ENCODE data around the gene RAB3IL1.
A peak's percentile ranks its signal among the peaks of the same experiment; 100 is the strongest.
"Not testable (repeated sequence)": the region's sequence is repeated elsewhere in the genome, so short reads cannot be mapped to it uniquely, and the experiment has no call there.

The RAB3IL1 gene

DNA sequence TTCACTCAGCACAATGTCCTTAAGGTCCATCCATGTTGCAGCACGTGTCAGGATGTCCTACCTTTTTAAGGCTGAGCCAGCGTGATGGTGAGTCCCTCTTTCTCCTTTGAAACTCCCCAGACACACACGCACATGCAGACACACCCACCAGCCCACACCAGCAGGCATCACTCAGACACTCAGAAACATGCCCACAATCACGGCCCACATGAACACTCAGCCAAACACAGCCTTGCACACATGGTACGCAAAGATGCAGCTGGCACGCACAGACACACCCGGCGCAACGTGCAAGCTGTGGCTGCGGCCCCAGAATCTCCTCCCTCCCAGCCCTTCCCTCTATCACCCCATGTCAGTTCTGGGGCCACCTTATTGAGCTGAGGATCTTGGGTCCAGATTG lies 34.0 kb downstream of the RAB3IL1 start:
- H3K4me1 ChIP-seq (ENCODE audit: control insufficient read depth in 1 of 2, insufficient read depth in 2 of 2, low read length in 2 of 2) = peaks cover 0 to 8% of the 10 kb centered on the region in 2 experiments
- no peak overlapping the region for H3K4me2 ChIP-seq (ENCODE audit: low read length)
- H3K27me3 ChIP-seq (ENCODE audit: insufficient read depth, low read length) = no peaks in the 10 kb centered on the region
- H4K8ac ChIP-seq (ENCODE audit: low read depth, low read length) = no peak overlapping the region
- no peak overlapping the region for H3K4me3 ChIP-seq (ENCODE audit: low read depth, low read length)
- no peaks in the 10 kb centered on the region for H3K79me1 ChIP-seq (ENCODE audit: low read length)
- H4K91ac ChIP-seq (ENCODE audit: low read depth, low read length) = no peak overlapping the region
- H2AK5ac ChIP-seq (ENCODE audit: low read length) = no peak overlapping the region
- no peak overlapping the region for H3K18ac ChIP-seq (ENCODE audit: low read length)
- H3K36me3 ChIP-seq (ENCODE audit: control insufficient read depth in 1 of 2, insufficient read depth in 2 of 2, low read length in 2 of 2) = peaks cover 3% of the 10 kb centered on the region in 2 experiments
- H3K23ac ChIP-seq (ENCODE audit: low read length) = no peak overlapping the region
- no peak overlapping the region for H2BK12ac ChIP-seq (ENCODE audit: low read length)
- H3K14ac ChIP-seq (ENCODE audit: low read length) = no peak overlapping the region
- H2AFZ ChIP-seq (ENCODE audit: insufficient read depth, low read length, poor library complexity) = no peak overlapping the region
- H2BK120ac ChIP-seq (ENCODE audit: insufficient read depth, low read length, poor library complexity) = no peak overlapping the region
- no CpG with 5 or more reads among the region's 10 CpGs for WGBS (ENCODE audit: extremely low coverage, insufficient coverage, insufficient read length)
- no peak overlapping the region for H3K27ac ChIP-seq (ENCODE audit: low read depth, low read length)
- H3K9me3 ChIP-seq (ENCODE audit: insufficient read depth, low read depth, low read length) = peaks cover 4% of the 10 kb centered on the region
- no peak for DNase-seq
- H3K4ac ChIP-seq (ENCODE audit: low read depth, low read length) = no peak overlapping the region
- no peak overlapping the region for H4K12ac ChIP-seq (ENCODE audit: low read depth, low read length)
- H2BK5ac ChIP-seq (ENCODE audit: low read depth, low read length, poor library complexity) = no peak overlapping the region
- H3K9ac ChIP-seq (ENCODE audit: low read length) = no peak overlapping the region
- H3K79me2 ChIP-seq (ENCODE audit: control insufficient read depth, insufficient read depth, low read length, poor library complexity) = no peaks in the 10 kb centered on the region

DNA sequence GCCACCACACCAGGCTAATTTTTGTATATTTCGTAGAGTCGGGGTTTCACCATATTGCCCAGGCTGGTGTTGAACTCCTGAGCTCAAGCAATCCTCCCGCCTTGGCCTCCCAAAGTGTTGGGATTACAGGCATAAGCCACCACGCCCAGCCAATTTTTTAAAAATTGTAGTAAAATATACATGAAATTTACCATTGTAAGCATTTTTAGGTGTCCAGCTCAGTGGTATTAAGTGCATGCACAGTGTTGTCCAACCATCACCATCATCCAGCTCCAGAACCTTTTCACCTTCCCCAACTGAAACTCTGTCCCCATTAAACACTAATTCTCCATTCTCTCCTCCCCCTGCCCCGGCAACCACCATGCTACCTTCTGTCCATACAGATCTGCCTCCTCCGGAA lies 34.5 kb downstream of the RAB3IL1 start:
- Histone ChIP-seq H2AK5ac (ENCODE audit: low read length) (no peak overlapping the region), H4K8ac (ENCODE audit: low read depth, low read length) (no peak overlapping the region), H3K23ac (ENCODE audit: low read length) (no peak overlapping the region), H4K91ac (ENCODE audit: low read depth, low read length) (no peak overlapping the region), H3K79me1 (ENCODE audit: low read length) (no peaks in the 10 kb centered on the region), H3K27ac (ENCODE audit: low read depth, low read length) (no peak overlapping the region), H3K4me2 (ENCODE audit: low read length) (no peak overlapping the region), H2BK5ac (ENCODE audit: low read depth, low read length, poor library complexity) (no peak overlapping the region), H3K18ac (ENCODE audit: low read length) (no peak overlapping the region), H3K79me2 (ENCODE audit: control insufficient read depth, insufficient read depth, low read length, poor library complexity) (no peaks in the 10 kb centered on the region), H3K14ac (ENCODE audit: low read length) (no peak overlapping the region), H3K27me3 (ENCODE audit: insufficient read depth, low read length) (no peaks in the 10 kb centered on the region), H3K4ac (ENCODE audit: low read depth, low read length) (no peak overlapping the region), H3K4me1 (ENCODE audit: control insufficient read depth in 1 of 2, insufficient read depth in 2 of 2, low read length in 2 of 2) (peaks cover 0 to 5% of the 10 kb centered on the region in 2 experiments), H2BK12ac (ENCODE audit: low read length) (no peak overlapping the region), H3K9ac (ENCODE audit: low read length) (no peak overlapping the region), H2AFZ (ENCODE audit: insufficient read depth, low read length, poor library complexity) (no peak overlapping the region), H4K12ac (ENCODE audit: low read depth, low read length) (no peak overlapping the region), H3K4me3 (ENCODE audit: low read depth, low read length) (no peak overlapping the region), H2BK120ac (ENCODE audit: insufficient read depth, low read length, poor library complexity) (no peak overlapping the region), H3K9me3 (ENCODE audit: insufficient read depth, low read depth, low read length) (peaks cover 4% of the 10 kb centered on the region), H3K36me3 (ENCODE audit: control insufficient read depth in 1 of 2, insufficient read depth in 2 of 2, low read length in 2 of 2) (peaks cover 5 to 7% of the 10 kb centered on the region in 2 experiments)
- WGBS (ENCODE audit: extremely low coverage, insufficient coverage, insufficient read length) = no CpG with 5 or more reads among the region's 6 CpGs
- DNase-seq = no peak

DNA sequence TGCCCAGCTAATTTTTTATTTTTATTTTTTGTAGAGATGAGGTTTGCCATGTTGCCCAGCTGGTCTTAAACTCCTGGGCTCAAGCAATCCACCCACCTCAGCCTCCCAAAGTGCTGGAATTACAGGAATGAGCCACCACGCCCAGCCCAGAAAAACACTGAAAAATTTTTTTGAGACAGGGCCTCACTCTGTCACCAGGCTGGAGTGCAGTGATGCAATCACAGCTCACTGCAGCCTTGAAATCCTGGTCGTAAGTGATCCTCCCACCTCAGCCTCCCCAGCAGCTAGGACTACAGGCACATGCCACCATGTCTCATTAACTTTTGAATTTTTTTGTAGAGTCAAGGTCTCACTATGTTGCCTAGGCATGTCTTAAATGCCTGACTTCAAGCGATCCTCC lies 35.1 kb downstream of the RAB3IL1 start:
- H2BK5ac ChIP-seq (ENCODE audit: low read depth, low read length, poor library complexity); H3K4ac ChIP-seq (ENCODE audit: low read depth, low read length); H3K14ac ChIP-seq (ENCODE audit: low read length); H3K4me1 ChIP-seq (ENCODE audit: control insufficient read depth in 1 of 2, insufficient read depth in 2 of 2, low read length in 2 of 2); H3K36me3 ChIP-seq (ENCODE audit: control insufficient read depth in 1 of 2, insufficient read depth in 2 of 2, low read length in 2 of 2); H4K91ac ChIP-seq (ENCODE audit: low read depth, low read length); H4K12ac ChIP-seq (ENCODE audit: low read depth, low read length); H4K8ac ChIP-seq (ENCODE audit: low read depth, low read length); H3K79me1 ChIP-seq (ENCODE audit: low read length); H3K27me3 ChIP-seq (ENCODE audit: insufficient read depth, low read length); H3K79me2 ChIP-seq (ENCODE audit: control insufficient read depth, insufficient read depth, low read length, poor library complexity); H3K23ac ChIP-seq (ENCODE audit: low read length); H3K9ac ChIP-seq (ENCODE audit: low read length); H3K9me3 ChIP-seq (ENCODE audit: insufficient read depth, low read depth, low read length); H2BK120ac ChIP-seq (ENCODE audit: insufficient read depth, low read length, poor library complexity); H3K27ac ChIP-seq (ENCODE audit: low read depth, low read length); H2BK12ac ChIP-seq (ENCODE audit: low read length); H2AFZ ChIP-seq (ENCODE audit: insufficient read depth, low read length, poor library complexity); H3K4me2 ChIP-seq (ENCODE audit: low read length); H3K4me3 ChIP-seq (ENCODE audit: low read depth, low read length); H3K18ac ChIP-seq (ENCODE audit: low read length); H2AK5ac ChIP-seq (ENCODE audit: low read length): not testable (repeated sequence)
- WGBS (ENCODE audit: extremely low coverage, insufficient coverage, insufficient read length) = no CpG with 5 or more reads among the region's 3 CpGs
- DNase-seq = peak; percentile 93 to 94

DNA sequence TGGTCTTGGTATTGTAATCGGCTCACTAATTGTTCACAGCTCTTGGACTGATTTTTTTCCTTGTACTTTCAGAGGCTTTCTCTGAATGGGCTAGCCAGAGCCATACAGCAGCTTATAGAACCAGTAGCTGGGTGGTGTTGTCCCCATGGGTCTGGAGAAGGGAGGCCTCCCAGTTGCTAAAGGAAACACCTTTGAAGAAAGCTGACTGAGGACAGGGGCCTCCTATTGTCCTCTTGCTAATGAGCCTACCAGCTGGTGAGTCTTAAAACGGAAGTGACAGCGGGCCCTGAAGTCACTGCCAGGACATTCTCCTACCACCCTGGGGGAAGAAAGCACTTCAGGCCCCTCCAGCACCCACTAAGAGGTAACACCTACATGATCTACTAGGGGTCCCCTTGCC lies 36.0 kb downstream of the RAB3IL1 start:
- Histone ChIP-seq H3K79me1 (ENCODE audit: low read length) (no peaks in the 10 kb centered on the region), H4K12ac (ENCODE audit: low read depth, low read length) (no peak overlapping the region), H3K18ac (ENCODE audit: low read length) (no peak overlapping the region), H3K9ac (ENCODE audit: low read length) (no peak overlapping the region), H3K27me3 (ENCODE audit: insufficient read depth, low read length) (no peaks in the 10 kb centered on the region), H3K79me2 (ENCODE audit: control insufficient read depth, insufficient read depth, low read length, poor library complexity) (no peaks in the 10 kb centered on the region), H2BK12ac (ENCODE audit: low read length) (no peak overlapping the region), H3K4me3 (ENCODE audit: low read depth, low read length) (no peak overlapping the region), H2BK120ac (ENCODE audit: insufficient read depth, low read length, poor library complexity) (no peak overlapping the region), H3K23ac (ENCODE audit: low read length) (no peak overlapping the region), H3K4me2 (ENCODE audit: low read length) (no peak overlapping the region), H2AFZ (ENCODE audit: insufficient read depth, low read length, poor library complexity) (no peak overlapping the region), H3K36me3 (ENCODE audit: control insufficient read depth in 1 of 2, insufficient read depth in 2 of 2, low read length in 2 of 2) (peaks cover 5 to 10% of the 10 kb centered on the region in 2 experiments), H3K14ac (ENCODE audit: low read length) (no peak overlapping the region), H2AK5ac (ENCODE audit: low read length) (no peak overlapping the region), H2BK5ac (ENCODE audit: low read depth, low read length, poor library complexity) (no peak overlapping the region), H3K4ac (ENCODE audit: low read depth, low read length) (no peak overlapping the region), H3K27ac (ENCODE audit: low read depth, low read length) (no peak overlapping the region), H4K8ac (ENCODE audit: low read depth, low read length) (no peak overlapping the region), H3K4me1 (ENCODE audit: control insufficient read depth in 1 of 2, insufficient read depth in 2 of 2, low read length in 2 of 2) (peaks cover 0 to 5% of the 10 kb centered on the region in 2 experiments), H4K91ac (ENCODE audit: low read depth, low read length) (no peak overlapping the region), H3K9me3 (ENCODE audit: insufficient read depth, low read depth, low read length) (peaks cover 3% of the 10 kb centered on the region)
- no CpG with 5 or more reads among the region's 3 CpGs for WGBS (ENCODE audit: extremely low coverage, insufficient coverage, insufficient read length)
- peak in 1 of 2 donors; percentile 25 for DNase-seq

Data from trophoblast cell (in vitro differentiated cells and primary cell).